Type B pancreatic cell (in vitro differentiated cells): ENCODE results near the gene AGXT2. TPM values are rescaled to one million over a fixed set of nuclear protein-coding genes. Genes with fewer than 3 reads are reported as not detected.
"Not testable (repeated sequence)": the region's sequence is repeated elsewhere in the genome, so short reads cannot be mapped to it uniquely, and the experiment has no call there.

Experiments used
- DNase-seq: peaks from one replicate; pipeline ENCODE4 v3.0.0; 2021; ENCODE audit warnings: mixed read lengths; ENCODE audit not compliant: unreplicated experiment; ENCODE audit errors: extremely low spot score
- H3K27ac Mint-ChIP-seq: 2 replicates; pipeline ENCODE4 v1.8.0; 2021; ENCODE audit warnings: mild to moderate bottlenecking, mixed read lengths
- H3K27me3 Mint-ChIP-seq: 2 replicates; pipeline ENCODE4 v1.8.0; 2021; ENCODE audit warnings: mixed read lengths
- H3K36me3 Mint-ChIP-seq: 2 replicates; pipeline ENCODE4 v1.8.0; 2021; ENCODE audit warnings: mixed read lengths
- H3K4me1 Mint-ChIP-seq: one replicate; pipeline ENCODE4 v1.8.0; 2021; ENCODE audit warnings: mixed read lengths; ENCODE audit not compliant: unreplicated experiment
- H3K4me3 Mint-ChIP-seq: 2 replicates; pipeline ENCODE4 v1.8.0; 2021; ENCODE audit warnings: mild to moderate bottlenecking, mixed read lengths
- H3K9me3 Mint-ChIP-seq: 2 replicates; pipeline ENCODE4 v1.8.0; 2021; ENCODE audit warnings: mixed read lengths
- total RNA-seq: library from RNA; stranded (reverse); gene quantifications from 2 replicates; pipeline ENCODE4 v1.2.1, GENCODE V29; 2021; ENCODE audit warnings: low replicate concordance
- TF ChIP-seq, protein P1 (sequence below): fragments of 200-600 bp; sonication (generic); conservative IDR thresholded peaks from 2 replicates; pipeline ENCODE4 v1.5.0; 2021; ENCODE audit warnings: antibody characterized with exemption, mild to moderate bottlenecking

The AGXT2 gene
- total RNA-seq, 1 donor from 2014 or later = not detected

DNA sequence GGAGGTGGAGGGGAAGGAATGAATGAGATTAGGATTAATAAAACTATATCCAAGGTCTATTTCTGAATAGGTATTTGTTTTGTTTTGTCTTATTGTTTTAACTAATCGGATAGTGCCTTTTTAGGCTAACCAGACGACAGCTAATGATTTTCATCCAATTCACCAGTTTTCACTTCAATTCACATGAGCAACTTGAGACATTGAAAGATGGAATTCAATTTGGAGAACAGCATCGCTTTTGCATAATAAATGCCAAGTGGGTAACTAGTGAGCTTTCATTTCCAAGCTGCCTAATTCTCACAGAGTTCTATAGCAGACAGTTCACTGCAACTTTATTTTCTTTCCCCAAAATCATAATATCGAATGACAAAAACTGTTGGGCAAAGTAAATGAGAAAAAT lies 5.0 kb downstream of the AGXT2 start:
- no peak overlapping the region for H3K4me3 Mint-ChIP-seq
- H3K36me3 Mint-ChIP-seq = no peaks in the 10 kb centered on the region
- DNase-seq = no peak
- peaks cover 23% of the 10 kb centered on the region for H3K4me1 Mint-ChIP-seq
- H3K27me3 Mint-ChIP-seq = peaks cover 4% of the 10 kb centered on the region
- H3K9me3 Mint-ChIP-seq = no peaks in the 10 kb centered on the region
- no peak overlapping the region for H3K27ac Mint-ChIP-seq
- TF ChIP-seq, protein P1, sequence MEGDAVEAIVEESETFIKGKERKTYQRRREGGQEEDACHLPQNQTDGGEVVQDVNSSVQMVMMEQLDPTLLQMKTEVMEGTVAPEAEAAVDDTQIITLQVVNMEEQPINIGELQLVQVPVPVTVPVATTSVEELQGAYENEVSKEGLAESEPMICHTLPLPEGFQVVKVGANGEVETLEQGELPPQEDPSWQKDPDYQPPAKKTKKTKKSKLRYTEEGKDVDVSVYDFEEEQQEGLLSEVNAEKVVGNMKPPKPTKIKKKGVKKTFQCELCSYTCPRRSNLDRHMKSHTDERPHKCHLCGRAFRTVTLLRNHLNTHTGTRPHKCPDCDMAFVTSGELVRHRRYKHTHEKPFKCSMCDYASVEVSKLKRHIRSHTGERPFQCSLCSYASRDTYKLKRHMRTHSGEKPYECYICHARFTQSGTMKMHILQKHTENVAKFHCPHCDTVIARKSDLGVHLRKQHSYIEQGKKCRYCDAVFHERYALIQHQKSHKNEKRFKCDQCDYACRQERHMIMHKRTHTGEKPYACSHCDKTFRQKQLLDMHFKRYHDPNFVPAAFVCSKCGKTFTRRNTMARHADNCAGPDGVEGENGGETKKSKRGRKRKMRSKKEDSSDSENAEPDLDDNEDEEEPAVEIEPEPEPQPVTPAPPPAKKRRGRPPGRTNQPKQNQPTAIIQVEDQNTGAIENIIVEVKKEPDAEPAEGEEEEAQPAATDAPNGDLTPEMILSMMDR = no peak

DNA sequence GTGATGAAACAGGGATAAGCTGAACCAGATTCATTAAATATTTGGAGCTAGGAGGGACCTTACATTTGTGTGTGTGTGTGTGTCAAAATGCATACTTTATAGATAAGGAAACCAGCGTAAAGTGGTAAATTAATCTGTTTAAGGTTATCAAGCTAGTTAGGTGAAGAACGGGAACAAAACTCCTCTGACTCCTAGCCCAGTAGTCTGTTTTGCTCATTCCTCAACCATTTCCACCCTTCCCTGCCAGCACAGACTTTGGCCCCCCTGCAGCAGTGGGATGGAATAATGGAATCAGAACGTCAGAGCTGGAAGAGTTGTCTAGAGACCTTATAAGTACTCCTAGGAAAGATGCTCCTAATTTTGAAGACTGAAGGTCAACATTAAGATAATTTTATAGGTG lies 6.5 kb downstream of the AGXT2 start:
- DNase-seq = no peak
- TF ChIP-seq, protein P1 = no peak
- Mint-ChIP-seq H3K36me3 (no peaks in the 10 kb centered on the region), H3K4me3 (no peak overlapping the region), H3K9me3 (no peaks in the 10 kb centered on the region), H3K4me1 (peaks cover 31% of the 10 kb centered on the region), H3K27me3 (peaks cover 7% of the 10 kb centered on the region), H3K27ac (no peak overlapping the region)

DNA sequence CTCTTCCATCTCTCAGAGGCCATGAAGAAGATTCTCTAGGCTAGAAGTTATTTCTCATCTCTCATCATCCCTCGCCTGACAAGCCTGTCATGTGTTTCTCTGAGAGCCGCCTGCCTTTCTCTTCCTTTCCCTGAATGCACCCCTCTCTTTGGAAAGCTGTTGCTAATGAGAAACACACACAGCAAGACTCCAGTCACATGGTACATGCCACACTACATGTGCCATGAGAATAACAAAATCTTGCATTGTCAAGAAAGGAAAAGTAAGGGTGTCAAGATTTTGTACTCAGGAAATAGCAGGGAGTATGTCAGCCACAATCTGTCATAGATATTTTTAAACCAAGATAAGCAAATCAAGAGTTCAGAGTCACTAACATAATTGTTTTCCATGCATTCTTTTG lies 8.9 kb downstream of the AGXT2 start:
- H3K27me3 Mint-ChIP-seq = peaks cover 7% of the 10 kb centered on the region
- no peak overlapping the region for H3K27ac Mint-ChIP-seq

DNA sequence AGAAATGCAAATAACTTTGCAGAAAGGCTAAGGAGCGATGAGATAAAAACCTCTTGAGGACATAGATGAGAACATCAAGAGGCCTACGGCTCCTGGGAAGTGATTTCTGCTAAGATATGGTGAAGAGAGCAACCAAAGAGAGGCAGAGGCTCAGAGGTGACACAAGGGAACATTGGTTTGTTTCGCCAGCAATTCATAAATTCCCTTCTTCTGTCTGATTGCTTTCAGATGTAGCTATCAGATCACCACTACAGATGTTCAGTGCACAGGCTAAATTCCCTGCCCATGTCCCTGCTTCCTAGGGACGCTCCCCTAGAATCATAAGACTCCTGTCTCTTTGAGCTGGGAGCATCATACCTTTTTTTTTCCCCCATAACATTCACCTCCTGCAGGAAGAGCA lies 11.2 kb downstream of the AGXT2 start:
- peaks cover 7% of the 10 kb centered on the region for H3K27me3 Mint-ChIP-seq
- no peaks in the 10 kb centered on the region for H3K9me3 Mint-ChIP-seq
- TF ChIP-seq, protein P1 = no peak
- no peak for DNase-seq
- no peaks in the 10 kb centered on the region for H3K36me3 Mint-ChIP-seq
- H3K4me1 Mint-ChIP-seq = peaks cover 40% of the 10 kb centered on the region
- no peak overlapping the region for H3K27ac Mint-ChIP-seq
- H3K4me3 Mint-ChIP-seq = no peak overlapping the region

More for the DNA sequence above, 8.9 kb downstream of the AGXT2 start:
- DNase-seq = no peak
- TF ChIP-seq, protein P1 = no peak
- Mint-ChIP-seq H3K4me1 (peaks cover 34% of the 10 kb centered on the region), H3K36me3 (no peaks in the 10 kb centered on the region), H3K4me3 (no peak overlapping the region), H3K9me3 (no peaks in the 10 kb centered on the region)

DNA sequence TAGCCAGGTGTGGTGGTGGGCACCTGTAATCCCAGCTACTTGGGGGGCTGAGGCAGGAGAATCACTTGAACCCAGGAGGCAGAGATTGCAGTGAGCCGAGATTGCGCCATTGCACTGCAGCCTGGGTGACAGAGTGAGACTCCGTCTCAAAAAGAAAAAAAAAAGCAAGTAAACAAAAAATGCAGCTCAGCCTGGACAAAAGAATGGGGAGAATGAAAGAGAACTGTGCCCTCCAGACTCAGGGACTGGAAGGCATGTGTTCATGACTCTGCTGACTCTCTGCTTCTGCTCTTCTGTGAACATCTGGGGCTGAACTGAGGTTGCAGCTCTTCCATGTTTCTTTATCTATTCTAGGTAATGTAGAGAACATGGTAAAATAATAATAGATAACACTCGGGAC lies 11.8 kb downstream of the AGXT2 start:
- H3K36me3 Mint-ChIP-seq, H3K27me3 Mint-ChIP-seq, H3K27ac Mint-ChIP-seq, H3K9me3 Mint-ChIP-seq, DNase-seq, H3K4me3 Mint-ChIP-seq: not testable (repeated sequence)
- peaks cover 41% of the 10 kb centered on the region for H3K4me1 Mint-ChIP-seq

DNA sequence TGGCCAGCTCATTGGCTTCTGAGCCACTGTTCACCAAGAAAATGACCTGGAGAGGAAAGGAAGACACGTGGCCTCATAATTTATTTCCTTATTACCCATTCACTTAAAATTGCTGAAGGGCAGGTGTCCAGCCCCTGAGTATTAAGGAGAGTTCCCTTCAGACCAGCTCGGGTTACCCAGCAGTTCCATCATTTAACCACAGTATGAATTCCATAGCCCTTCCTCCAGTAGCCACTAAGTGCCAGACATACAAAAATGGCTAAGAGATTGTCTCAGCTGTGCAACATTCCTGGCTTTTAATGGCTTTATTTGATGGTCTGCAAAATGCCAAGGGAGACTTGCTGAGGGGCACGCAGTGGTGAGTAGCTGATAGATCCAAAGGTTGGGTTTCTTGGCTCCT lies 12.5 kb downstream of the AGXT2 start:
- no peaks in the 10 kb centered on the region for H3K9me3 Mint-ChIP-seq
- TF ChIP-seq, protein P1 = no peak

More for the DNA sequence above, 12.5 kb downstream of the AGXT2 start:
- Mint-ChIP-seq H3K4me3 (no peak overlapping the region), H3K36me3 (no peaks in the 10 kb centered on the region), H3K27ac (no peak overlapping the region), H3K27me3 (peaks cover 5% of the 10 kb centered on the region), H3K4me1 (peaks cover 41% of the 10 kb centered on the region)
- no peak for DNase-seq
